Upper lobe of left lung (tissue), 4 donors: Measurements from ENCODE around the gene SH3GL3.

Experiments used
- CTCF ChIP-seq, 6 experiments: fragments of 450-650 bp in 4 of 6; fragments of 200-600 bp in 2 of 6; sonication (generic) in 2 of 6; IDR thresholded peaks; one replicate each; pipeline ENCODE4 v1.5.1; 2016 to 2019; ENCODE audit warnings: antibody characterized with exemption in 6 of 6
- EP300 ChIP-seq, 4 donors: sonication (generic); formaldehyde crosslinking; IDR thresholded peaks; one replicate each; pipeline ENCODE4 v1.5.1; 2017; ENCODE audit warnings: antibody characterized with exemption in 4 of 4, control low read depth in 2 of 4
- POLR2A ChIP-seq, 4 donors: fragments of 450-650 bp; IDR thresholded peaks; one replicate each; pipeline ENCODE4 v1.5.1; 2016 to 2017; ENCODE audit warnings: antibody characterized with exemption in 4 of 4, mild to moderate bottlenecking in 2 of 4

- TF ChIP-seq CTCF (IDR thresholded peaks at IDR 0.05): no peak
- no peak for TF ChIP-seq POLR2A (IDR thresholded peaks at IDR 0.05)
- TF ChIP-seq EP300 (IDR thresholded peaks at IDR 0.05): no peak
Measured at GRCh38 chr15:83610132-83610531, 163.0 kb downstream of the SH3GL3 start.
